HepG2 (cell line): ENCODE measurements around the gene CALCR. TPM values are rescaled to one million over a fixed set of nuclear protein-coding genes. Genes with fewer than 3 reads are reported as not detected.

Experiments
- ATAC-seq: fragments of 200-7000 bp; cut with Tn5 transposase; 3 replicates; pipeline ENCODE4 v1.9.1; 2020; ENCODE audit warnings: mild to moderate bottlenecking, moderate library complexity
- BruUV-seq: library from RNA; stranded (reverse); fragments of 400-500 nt; replicated peaks from 2 replicates; lab custom pipeline; 2021; lab: Mats Ljungman, UMichigan
- CTCF ChIA-PET: fragments of 300-600 bp; formaldehyde crosslinking; extraction: SDS; loops from one replicate; lab custom pipeline; 2021; ENCODE audit warnings: low total read pairs, inconsistent platforms, low intra/inter-chr PET ratio; lab: Yijun Ruan, JAX
- POLR2A ChIA-PET: fragments of 350-600 bp; sonication (Branson Sonifier 250); formaldehyde crosslinking; loops from one replicate; lab custom pipeline; 2020; ENCODE audit warnings: antibody characterized with exemption, inconsistent platforms; lab: Yijun Ruan, JAX
- DNase-seq: peaks from one replicate; pipeline ENCODE4 v3.0.0-alpha.2; 2015; ENCODE audit warnings: low spot score
- FAIRE-seq: peaks from 3 replicates; lab custom pipeline; 2011; peaks lifted over from hg19 to GRCh38; lab: Jason Lieb, UNC
- H2AFZ ChIP-seq: one replicate; pipeline ENCODE4 v1.6.1; 2011; ENCODE audit warnings: low read length, inconsistent platforms
- H3K27ac ChIP-seq: fragments of 300-600 bp; 3 replicates; pipeline ENCODE4 v1.8.0; 2011; ENCODE audit warnings: mixed run types, mild to moderate bottlenecking, mixed read lengths, low read length, inconsistent platforms; ENCODE audit not compliant: insufficient read depth; ENCODE audit errors: extremely low read length
- H3K27me3 ChIP-seq, 2 experiments: fragments of 200-600 bp in 1 of 2; 2 replicates in 1 of 2; 3 replicates in 1 of 2; pipeline versions ENCODE4 v1.6.0 to v1.8.0; 2011; ENCODE audit warnings: low read length in 2 of 2, mild to moderate bottlenecking in 2 of 2, moderate library complexity in 2 of 2, inconsistent platforms in 1 of 2; ENCODE audit not compliant: insufficient read depth in 2 of 2, control insufficient read depth in 1 of 2
- H3K36me3 ChIP-seq, 2 experiments: fragments of 200-600 bp in 1 of 2; replicated peaks in 1 of 2; 2 replicates in 1 of 2; 3 replicates in 1 of 2; pipeline versions ENCODE4 v1.5.1 to v1.8.0; 2011; ENCODE audit warnings: low read length in 2 of 2, inconsistent platforms in 1 of 2; ENCODE audit not compliant: insufficient read depth in 2 of 2, control insufficient read depth in 1 of 2
- H3K4me1 ChIP-seq: 2 replicates; pipeline ENCODE4 v1.5.1; 2012; ENCODE audit warnings: low read length, inconsistent platforms; ENCODE audit not compliant: insufficient read depth
- H3K4me2 ChIP-seq: 2 replicates; pipeline ENCODE4 v1.6.0; 2011; ENCODE audit warnings: low read depth, low read length, inconsistent platforms
- H3K4me3 ChIP-seq, 3 experiments: fragments of 200-600 bp in 1 of 3; sonication (generic), shearing (Covaris generic) in 1 of 3; replicated peaks in 1 of 3; 2 replicates each; pipeline ENCODE4 v1.5.1; 2011 to 2016; ENCODE audit warnings: low read length in 3 of 3, inconsistent platforms in 2 of 3, low read depth in 2 of 3, mild to moderate bottlenecking in 2 of 3, control low read depth in 1 of 3, mixed read lengths in 1 of 3; ENCODE audit not compliant: insufficient read depth in 1 of 3
- H3K79me2 ChIP-seq: one replicate; pipeline ENCODE4 v1.6.1; 2011; ENCODE audit warnings: low read length, inconsistent platforms; ENCODE audit not compliant: insufficient read depth
- H3K9ac ChIP-seq: 2 replicates; pipeline ENCODE4 v1.6.0; 2011; ENCODE audit warnings: mild to moderate bottlenecking, low read depth, low read length, inconsistent platforms; ENCODE audit not compliant: insufficient read depth
- H3K9me3 ChIP-seq: 2 replicates; pipeline ENCODE4 v1.5.1; 2012; ENCODE audit warnings: mild to moderate bottlenecking, low read length
- H4K20me1 ChIP-seq: 2 replicates; pipeline ENCODE4 v1.6.0; 2011; ENCODE audit warnings: inconsistent platforms, mild to moderate bottlenecking, low read length, moderate library complexity; ENCODE audit not compliant: insufficient read depth
- ARID2 ChIP-seq: sonication (generic); formaldehyde crosslinking; IDR thresholded peaks from 2 replicates; pipeline ENCODE4 v1.8.1; 2022; ENCODE audit warnings: mild to moderate bottlenecking, missing genetic modification reagents, borderline replicate concordance
- ATRX ChIP-seq: sonication (generic); formaldehyde crosslinking; IDR thresholded peaks from 2 replicates; pipeline ENCODE4 v1.4.0; 2020; ENCODE audit warnings: missing genetic modification reagents, borderline replicate concordance
- DNMT1 ChIP-seq: sonication (generic); formaldehyde crosslinking; IDR thresholded peaks from 2 replicates; pipeline ENCODE4 v1.5.1; 2020; ENCODE audit warnings: mild to moderate bottlenecking, missing genetic modification reagents
- HNRNPH1 ChIP-seq: fragments of 200-400 bp; formaldehyde crosslinking; optimal IDR thresholded peaks from 2 replicates; pipeline ENCODE3; 2017; ENCODE audit warnings: mild to moderate bottlenecking, low read depth, low read length
- ISL2 ChIP-seq: sonication (generic); formaldehyde crosslinking; IDR thresholded peaks from 2 replicates; pipeline ENCODE4 v1.5.0; 2020; ENCODE audit warnings: missing genetic modification reagents
- NR2F2 ChIP-seq: IDR thresholded peaks from 2 replicates; pipeline ENCODE4 v1.6.1; 2012; ENCODE audit warnings: low read depth, inconsistent platforms, borderline replicate concordance
- PATZ1 ChIP-seq: sonication (generic); formaldehyde crosslinking; IDR thresholded peaks from 2 replicates; pipeline ENCODE4 v1.4.0; 2020; ENCODE audit warnings: missing genetic modification reagents
- PHF20 ChIP-seq: sonication (generic); formaldehyde crosslinking; IDR thresholded peaks from 2 replicates; pipeline ENCODE4 v1.5.0; 2020; ENCODE audit warnings: mild to moderate bottlenecking, missing genetic modification reagents
- RXRB ChIP-seq: IDR thresholded peaks from 2 replicates; pipeline ENCODE4 v1.6.1; 2016; ENCODE audit warnings: borderline replicate concordance, missing genetic modification reagents, missing compliant biosample characterization
- TBP ChIP-seq: sonication (generic); formaldehyde crosslinking; IDR thresholded peaks from 2 replicates; pipeline ENCODE4 v1.5.0; 2020; ENCODE audit warnings: missing genetic modification reagents
- TCF7L2 ChIP-seq: IDR thresholded peaks from 2 replicates; pipeline ENCODE4 v1.6.1; 2011; ENCODE audit warnings: mild to moderate bottlenecking, low read depth, low read length, moderate library complexity
- ZBTB7A ChIP-seq: sonication (generic); formaldehyde crosslinking; IDR thresholded peaks from 2 replicates; pipeline ENCODE4 v1.8.0; 2022; ENCODE audit warnings: mild to moderate bottlenecking, missing genetic modification reagents
- ZC3H4 ChIP-seq: sonication (generic); formaldehyde crosslinking; IDR thresholded peaks from 2 replicates; pipeline ENCODE4 v1.4.0; 2020; ENCODE audit warnings: missing genetic modification reagents, borderline replicate concordance
- ZNF207 ChIP-seq: fragments of 450-650 bp; IDR thresholded peaks from 2 replicates; pipeline ENCODE4 v1.6.1; 2016; ENCODE audit warnings: antibody characterized with exemption, borderline replicate concordance
- ZNF556 ChIP-seq: sonication (generic); formaldehyde crosslinking; IDR thresholded peaks from 2 replicates; pipeline ENCODE4 v1.4.0; 2020; ENCODE audit warnings: mild to moderate bottlenecking, missing genetic modification reagents, borderline replicate concordance
- WGBS: methylation state at CpG from one replicate; pipeline ENCODE4 v1.1.6; 2017; ENCODE audit warnings: low lambda C conversion rate; 5-methylcytosine and 5-hydroxymethylcytosine counted together
- in situ Hi-C: cut with HindIII; loops from 2 replicates; pipeline ENCODE4 v1.10.0; 2017; ENCODE audit warnings: low pct_unique_long_range_greater_than_20kb; ENCODE audit not compliant: extremely low pct_ligation_motif_present
- intact Hi-C: fragments of 100-400 bp; cut with micrococcal nuclease; formaldehyde crosslinking; loops from one replicate; pipeline ENCODE4 v1.10.0; 2022; ENCODE audit not compliant: unreplicated experiment
- polyA plus RNA-seq, 8 experiments: library from polyadenylated mRNA; depleted of rRNA in 3 of 8; stranded (reverse) in 7 of 8; unstranded in 1 of 8; fragments of >200 nt; fragmentation: Illumina TruSeq in 4 of 8; extraction: Trizol in 4 of 8; gene quantifications; 2 replicates each; pipeline versions ENCODE4 v1.2.1 to v1.2.3, GENCODE V29; 2011 to 2016; ENCODE audit warnings: low read depth in 4 of 8, missing spikeins in 1 of 8, mixed read lengths in 1 of 8; ENCODE audit not compliant: insufficient read depth in 1 of 8
- total RNA-seq, 5 experiments: library from RNA; depleted of rRNA; stranded (reverse); fragments of >200 nt; fragmentation: Illumina TruSeq; extraction: Trizol; gene quantifications; 2 replicates each; pipeline ENCODE4 v1.2.3, GENCODE V29; 2016; ENCODE audit warnings: low read depth in 1 of 5
- TF ChIP-seq, protein P1 (sequence below): sonication (generic); formaldehyde crosslinking; IDR thresholded peaks from 2 replicates; pipeline ENCODE4 v1.8.0; 2023; ENCODE audit warnings: mild to moderate bottlenecking, missing genetic modification reagents

CALCR gene
- total and polyA plus RNA-seq, 2 of the 13 experiments (the other 11 are each of a cell fraction or from before 2014, with no cell fraction given) = not detected

DNA sequence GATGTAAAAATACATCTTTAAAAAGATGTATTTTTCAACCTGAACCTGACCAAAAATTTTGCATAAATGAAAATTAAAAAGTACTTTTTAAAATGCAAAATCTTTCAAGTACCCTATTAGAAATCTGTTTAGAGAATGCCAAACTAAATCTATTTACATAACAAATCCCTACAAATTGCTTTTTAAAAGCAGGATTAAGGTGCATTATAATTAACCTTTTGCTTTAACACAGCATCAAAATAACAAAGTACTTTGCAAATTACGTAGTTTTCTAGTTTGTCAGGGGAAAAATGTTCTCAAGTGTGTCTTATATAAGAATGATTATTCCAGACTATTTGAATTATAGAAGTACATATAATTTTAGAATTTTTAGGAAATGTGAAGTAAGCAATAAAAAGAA, 181.5 kb downstream of the CALCR start:
- 6% methylated on average over 1 of the region's 1 CpG for WGBS
- FAIRE-seq (no peak), DNase-seq (no peak), ATAC-seq (no peak)
- Histone ChIP-seq H3K9ac (no peak overlapping the region), H4K20me1 (no peaks in the 10 kb centered on the region), H3K27ac (no peak overlapping the region), H3K27me3 (no peaks in the 10 kb centered on the region; a peak in 1 of 5 replicates), H3K4me1 (no peaks in the 10 kb centered on the region), H3K36me3 (no peaks in the 10 kb centered on the region), H3K4me2 (no peak overlapping the region), H2AFZ (no peak overlapping the region), H3K4me3 (no peak overlapping the region), H3K9me3 (no peaks in the 10 kb centered on the region), H3K79me2 (no peaks in the 10 kb centered on the region)
- in situ Hi-C loops = no loop called here
- BruUV-seq = no TSS peak
- TF ChIP-seq ZNF556 (CRISPR knock-in tag) (no peak), ZNF207 (no peak), ATRX (CRISPR knock-in tag) (no peak), DNMT1 (no peak), TBP (no peak), RXRB (no peak), ZC3H4 (no peak), TCF7L2 (no peak), PHF20 (no peak), ISL2 (no peak), NR2F2 (no peak), ARID2 (CRISPR knock-in tag) (no peak), PATZ1 (CRISPR knock-in tag) (no peak), HNRNPH1 (no peak), ZBTB7A (CRISPR knock-in tag) (no peak)
- TF ChIP-seq, protein P1, sequence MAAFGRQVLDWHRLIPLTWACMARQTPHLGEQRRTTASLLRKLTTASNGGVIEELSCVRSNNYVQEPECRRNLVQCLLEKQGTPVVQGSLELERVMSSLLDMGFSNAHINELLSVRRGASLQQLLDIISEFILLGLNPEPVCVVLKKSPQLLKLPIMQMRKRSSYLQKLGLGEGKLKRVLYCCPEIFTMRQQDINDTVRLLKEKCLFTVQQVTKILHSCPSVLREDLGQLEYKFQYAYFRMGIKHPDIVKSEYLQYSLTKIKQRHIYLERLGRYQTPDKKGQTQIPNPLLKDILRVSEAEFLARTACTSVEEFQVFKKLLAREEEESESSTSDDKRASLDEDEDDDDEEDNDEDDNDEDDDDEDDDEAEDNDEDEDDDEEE = no peak
- CTCF ChIA-PET = no interaction called here
- intact Hi-C loops = no loop called here
- POLR2A ChIA-PET = no interaction called here
